A549 treated with AZD2906 at 1 μM for 4 hours (cell line): ENCODE data around the gene SERPINI2. TPM values are rescaled to one million over a fixed set of nuclear protein-coding genes. Genes with fewer than 3 reads are reported as not detected.

Experiments
- total RNA-seq: library from RNA; stranded (reverse); fragments of 200-300 nt; extraction: Qiagen RNA extraction; gene quantifications from 5 replicates; pipeline ENCODE4 v1.2.3, GENCODE V29; 2022

The SERPINI2 gene
- total RNA-seq, result not detected in 5 replicates

GRCh38 chr3:167473863-167474262 is at the start of gene SERPINI2:
TSS of gene SERPINI2 (minus strand) at chr3:167474042. CDS start at chr3:167471834, 2,208 bp downstream.

Other genes starting within 250 kb of the SERPINI2 start
- gene ZBBX, start 93.7 kb downstream of the SERPINI2 start, total RNA-seq, result not detected in 5 replicates
- gene WDR49, start 179.9 kb upstream of the SERPINI2 start, total RNA-seq, result not detected in 5 replicates